A549 (cell line): ENCODE results near the gene HELZ2. TPM values are rescaled to one million over a fixed set of nuclear protein-coding genes. Genes with fewer than 3 reads are reported as not detected.

Experiments
- ATAC-seq, 2 experiments: fragments of 200-7000 bp in 1 of 2; fragments of >200 bp in 1 of 2; cut with Nextera tagmentation in 1 of 2; cut with Tn5 transposase in 1 of 2; 3 replicates each; pipeline versions ENCODE4 v1.8.0 to v1.9.1; 2018 to 2020; ENCODE audit warnings: mild to moderate bottlenecking in 1 of 2, moderate library complexity in 1 of 2
- CTCF ChIA-PET: fragments of 300-600 bp; sonication (Branson Sonifier 250); formaldehyde crosslinking; extraction: SDS; loops from one replicate; lab custom pipeline; 2021; ENCODE audit warnings: antibody characterized with exemption, inconsistent platforms; lab: Yijun Ruan, JAX
- POLR2A ChIA-PET: fragments of 350-600 bp; formaldehyde crosslinking; extraction: SDS; loops from one replicate; lab custom pipeline; 2021; ENCODE audit warnings: antibody characterized with exemption, inconsistent platforms; lab: Yijun Ruan, JAX
- DNase-seq, 2 experiments: peaks; one replicate each; pipeline versions ENCODE4 v3.0.0 to v3.0.0-alpha.2; 2011 to 2016; ENCODE audit warnings: low read depth in 1 of 2, low spot score in 1 of 2
- FAIRE-seq: peaks from 2 replicates; lab custom pipeline; 2011; peaks lifted over from hg19 to GRCh38; lab: Jason Lieb, UNC
- H3K27ac ChIP-seq, 2 experiments: fragments of >200 bp; sonication (Bioruptor Twin); formaldehyde crosslinking; 3 replicates each; pipeline ENCODE4 v1.5.1; 2016 to 2017
- H3K4me1 ChIP-seq: fragments of >200 bp; sonication (Bioruptor Twin); formaldehyde crosslinking; 3 replicates; pipeline ENCODE4 v1.6.1; 2016
- H3K4me2 ChIP-seq: fragments of >200 bp; sonication (Bioruptor Twin); formaldehyde crosslinking; 3 replicates; pipeline ENCODE4 v1.6.1; 2016
- H3K4me3 ChIP-seq: fragments of >200 bp; sonication (Bioruptor Twin); formaldehyde crosslinking; 3 replicates; pipeline ENCODE4 v1.5.1; 2016
- H3K9me3 ChIP-seq: fragments of >200 bp; sonication (Bioruptor Twin); formaldehyde crosslinking; 3 replicates; pipeline ENCODE4 v1.6.1; 2016
- BCL3 ChIP-seq: fragments of >200 bp; sonication (Bioruptor Twin); formaldehyde crosslinking; IDR thresholded peaks from 3 replicates; pipeline ENCODE4 v1.6.1; 2016
- CHD4 ChIP-seq: fragments of 200-600 bp; sonication (generic); IDR thresholded peaks from 2 replicates; pipeline ENCODE4 v1.6.1; 2016; ENCODE audit warnings: antibody characterized with exemption, mild to moderate bottlenecking, borderline replicate concordance
- CTCF ChIP-seq: fragments of >200 bp; sonication (Bioruptor Twin); formaldehyde crosslinking; IDR thresholded peaks from 3 replicates; pipeline ENCODE4 v1.5.1; 2016
- E2F6 ChIP-seq: IDR thresholded peaks from 2 replicates; pipeline ENCODE4 v1.6.1; 2012; ENCODE audit warnings: low read depth, borderline replicate concordance
- FOXS1 ChIP-seq: fragments of 250-450 bp; sonication (Bioruptor Pico); IDR thresholded peaks from 2 replicates; pipeline ENCODE4 v1.5.0; 2020; ENCODE audit warnings: mild to moderate bottlenecking, moderate library complexity
- HDAC2 ChIP-seq: fragments of 200-600 bp; sonication (generic); IDR thresholded peaks from 2 replicates; pipeline ENCODE4 v1.6.1; 2016
- HES2 ChIP-seq: fragments of >200 bp; sonication (Bioruptor Twin); formaldehyde crosslinking; IDR thresholded peaks from 2 replicates; pipeline ENCODE4 v1.6.1; 2016
- JUN ChIP-seq, 2 experiments: fragments of >200 bp; sonication (Bioruptor Twin); formaldehyde crosslinking; IDR thresholded peaks; 2 replicates in 1 of 2; 3 replicates in 1 of 2; pipeline ENCODE4 v1.6.1; 2016 to 2017
- JUNB ChIP-seq: fragments of >200 bp; sonication (Bioruptor Twin); formaldehyde crosslinking; IDR thresholded peaks from 2 replicates; pipeline ENCODE4 v1.6.1; 2016
- KDM5A ChIP-seq: fragments of 200-600 bp; sonication (generic); IDR thresholded peaks from 2 replicates; pipeline ENCODE4 v1.6.1; 2016; ENCODE audit warnings: antibody characterized with exemption, mild to moderate bottlenecking
- NFE2L2 ChIP-seq: fragments of 150-350 bp; conservative IDR thresholded peaks from 2 replicates; pipeline ENCODE4 v1.6.1; 2014; ENCODE audit warnings: low read length
- POLR2A ChIP-seq: IDR thresholded peaks from 2 replicates; pipeline ENCODE4 v1.6.1; 2012; ENCODE audit warnings: mild to moderate bottlenecking, low read length
- POLR2AphosphoS2 ChIP-seq: conservative IDR thresholded peaks from 2 replicates; pipeline ENCODE4 v1.6.1; 2012; ENCODE audit warnings: low read length, improper control_type of control experiment, inconsistent platforms
- RAD21 ChIP-seq, 2 experiments: fragments of >200 bp in 1 of 2; sonication (Bioruptor Twin) in 1 of 2; formaldehyde crosslinking in 1 of 2; IDR thresholded peaks in 1 of 2; conservative IDR thresholded peaks in 1 of 2; 2 replicates in 1 of 2; 3 replicates in 1 of 2; pipeline ENCODE4 v1.6.1; 2012 to 2018; ENCODE audit warnings: inconsistent platforms in 1 of 2
- RCOR1 ChIP-seq: fragments of 150-350 bp; IDR thresholded peaks from 2 replicates; pipeline ENCODE4 v1.6.1; 2014; ENCODE audit warnings: antibody characterized with exemption, low read length, low read depth
- SMC3 ChIP-seq: fragments of >200 bp; sonication (Bioruptor Twin); formaldehyde crosslinking; IDR thresholded peaks from 3 replicates; pipeline ENCODE4 v1.6.1; 2018; ENCODE audit warnings: inconsistent platforms
- SREBF2 ChIP-seq: fragments of 450-650 bp; IDR thresholded peaks from 2 replicates; pipeline ENCODE4 v1.6.1; 2014; ENCODE audit warnings: mild to moderate bottlenecking, moderate library complexity
- ZFP36 ChIP-seq: fragments of 450-650 bp; IDR thresholded peaks from 2 replicates; pipeline ENCODE4 v1.6.1; 2014; ENCODE audit warnings: borderline replicate concordance; ENCODE audit not compliant: partially characterized antibody
- WGBS: methylation state at CpG from one replicate; pipeline ENCODE4 v1.1.6; 2017; ENCODE audit errors: missing lambda C conversion rate; 5-methylcytosine and 5-hydroxymethylcytosine counted together
- polyA plus RNA-seq, 4 experiments: library from polyadenylated mRNA; depleted of rRNA in 3 of 4; stranded (reverse); fragments of >200 nt; fragmentation: RNase III in 1 of 4; extraction: RNeasy Plus Mini Kit Qiagen cat#74134 plus additional on column Dnase treatment in 1 of 4; gene quantifications; 2 replicates in 3 of 4; 3 replicates in 1 of 4; pipeline ENCODE4 v1.2.3, GENCODE V29; 2011 to 2017

HELZ2 gene
- polyA plus RNA-seq, 2 of the 4 experiments (the other 2 are of a cell fraction): 3.2 to 4.5 TPM

- TF ChIP-seq FOXS1 (CRISPR knock-in tag) (no peak), BCL3 (no peak), JUN (IDR thresholded peaks at IDR 0.05) (no peak), CTCF (no peak), HES2 (no peak), ZFP36 (no peak), JUNB (no peak), RAD21 (conservative IDR thresholded peaks at IDR 0.05 in 1 of 2, IDR thresholded peaks at IDR 0.05 in 1 of 2) (no peak), KDM5A (no peak), CHD4 (no peak), E2F6 (no peak), HDAC2 (no peak), POLR2A (no peak)
- H3K4me2 ChIP-seq: no peak overlapping the region
- DNase-seq (no peak), FAIRE-seq (no peak), ATAC-seq (no peak)
- no peak overlapping the region for H3K4me3 ChIP-seq
- peak overlapping the region in 1 of 2 experiments; percentile 97; a peak in 3 of 6 replicates for H3K27ac ChIP-seq
- peaks cover 18% of the 10 kb centered on the region for H3K4me1 ChIP-seq
- ChIA-PET POLR2A (interaction anchor here (2.2 to 3.2 kb wide), 2 partner anchors 88 to 442 kb away, joined by 7 to 14 read pairs; partner anchors contain the start of genes GMEB2 and PRPF6), CTCF (interaction anchor here (0.8 to 6.8 kb wide), 35 partner anchors 8 to 581 kb away, joined by 3 to 93 read pairs (median 9); partner anchors contain the start of genes FNDC11, PPDPF, RTEL1 and SRMS)
- WGBS: 94% methylated on average over 12 of the region's 12 CpGs
- no peaks in the 10 kb centered on the region for H3K9me3 ChIP-seq
Measured at GRCh38 chr20:63539092-63539430, 35.0 kb downstream of the HELZ2 start.

- FAIRE-seq (no peak), ATAC-seq (peak; percentile 44 to 69), DNase-seq (peak in 1 of 2 experiments; percentile 95)
- no peak for TF ChIP-seq SREBF2
- no peak for TF ChIP-seq RCOR1
- TF ChIP-seq RAD21 (conservative IDR thresholded peaks at IDR 0.05 in 1 of 2, IDR thresholded peaks at IDR 0.05 in 1 of 2): peak in 1 of 2 experiments; percentile 61; a peak in 3 of 5 replicates
- TF ChIP-seq NFE2L2: no peak
- TF ChIP-seq POLR2AphosphoS2: no peak
- TF ChIP-seq SMC3: peak; percentile 54; the same call in 2 of the 3 replicates
- peak; percentile 53 for TF ChIP-seq CTCF
- Histone ChIP-seq H3K27ac (peak overlapping the region; percentile 93 to 97), H3K4me1 (peaks cover 18% of the 10 kb centered on the region), H3K9me3 (no peaks in the 10 kb centered on the region), H3K4me3 (peak overlapping the region; percentile 59), H3K4me2 (peak overlapping the region; percentile 94)
- ChIA-PET POLR2A (interaction anchor here (0.6 to 4.9 kb wide), 15 partner anchors 9 to 524 kb away, joined by 3 to 62 read pairs (median 5); partner anchors contain the start of genes ARFRP1, GMEB2, HELZ2 and PPDPF), CTCF (interaction anchor here (0.7 to 6.8 kb wide), 86 partner anchors 8 to 582 kb away, joined by 3 to 93 read pairs (median 5); partner anchors contain the start of genes FNDC11, LKAAEAR1, PPDPF and PRPF6)
- WGBS: 46% methylated on average over 6 of the region's 27 CpGs
Measured at GRCh38 chr20:63538204-63539091, 35.6 kb downstream of the HELZ2 start.
